Peyer's patch (tissue), 4 donors: Measurements from ENCODE around the gene MYL12A.

Experiments used
- CTCF ChIP-seq, 6 experiments: fragments of 450-650 bp in 4 of 6; fragments of 200-600 bp in 2 of 6; sonication (generic) in 1 of 6; IDR thresholded peaks; one replicate each; pipeline ENCODE4 v1.5.1; 2017 to 2019; ENCODE audit warnings: antibody characterized with exemption in 6 of 6, mild to moderate bottlenecking in 3 of 6, moderate library complexity in 1 of 6
- POLR2A ChIP-seq, 2 donors: fragments of 450-650 bp; IDR thresholded peaks; one replicate each; pipeline ENCODE4 v1.5.1; 2017; ENCODE audit warnings: antibody characterized with exemption in 2 of 2, mild to moderate bottlenecking in 2 of 2, moderate library complexity in 2 of 2

- TF ChIP-seq POLR2A (IDR thresholded peaks at IDR 0.05) (no peak), CTCF (IDR thresholded peaks at IDR 0.05) (no peak)
These were observed 24.2 kb upstream of the MYL12A start for GRCh38 chr18:3223356-3223755.
